ENCODE measurements around the gene CACNA1B.
"Not testable (repeated sequence)": the region's sequence is repeated elsewhere in the genome, so short reads cannot be mapped to it uniquely, and the experiment has no call there.

The CACNA1B gene

DNA sequence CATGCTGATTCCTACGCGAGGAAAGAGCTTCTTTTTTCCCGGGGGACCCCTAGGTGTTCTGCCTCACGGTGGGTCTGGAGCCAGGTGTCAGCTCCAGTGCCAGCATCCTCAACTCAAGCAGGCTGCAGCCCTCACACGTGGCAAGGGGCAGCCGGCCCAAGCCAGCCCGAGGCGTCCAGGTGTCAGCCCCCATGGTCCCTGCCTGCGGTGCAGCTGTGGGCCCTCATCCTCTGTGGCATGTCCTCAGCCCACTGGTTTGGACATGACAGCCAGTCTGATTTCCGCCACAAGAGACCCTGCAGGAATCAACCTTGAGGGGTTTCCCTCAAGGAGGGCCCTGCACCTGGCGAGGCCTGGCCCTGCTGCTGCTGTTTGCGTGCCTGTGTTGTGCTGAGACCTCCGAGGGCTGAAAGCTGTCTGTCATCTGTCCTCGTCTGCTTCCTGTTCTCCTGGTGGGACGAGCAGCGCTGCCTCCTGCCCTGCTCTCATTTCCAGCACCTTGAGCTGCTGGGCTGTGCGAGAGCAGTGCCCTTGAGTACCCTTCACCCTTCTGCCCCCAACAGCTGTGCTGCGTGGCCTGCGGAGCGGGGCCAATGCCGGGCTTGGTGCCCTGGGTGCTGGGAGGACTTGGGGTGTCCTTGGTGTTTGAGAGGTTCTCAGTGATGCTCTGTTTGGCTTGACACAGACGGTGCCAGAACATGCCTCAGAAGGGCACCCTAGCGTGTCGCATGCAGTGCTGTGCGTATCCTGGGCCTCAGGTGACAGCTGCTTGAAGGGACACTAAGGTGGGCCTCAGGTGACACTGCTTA is 137.6 kb downstream of the CACNA1B start:
- no peak for DNase-seq (ENCODE audit: low spot score)

DNA sequence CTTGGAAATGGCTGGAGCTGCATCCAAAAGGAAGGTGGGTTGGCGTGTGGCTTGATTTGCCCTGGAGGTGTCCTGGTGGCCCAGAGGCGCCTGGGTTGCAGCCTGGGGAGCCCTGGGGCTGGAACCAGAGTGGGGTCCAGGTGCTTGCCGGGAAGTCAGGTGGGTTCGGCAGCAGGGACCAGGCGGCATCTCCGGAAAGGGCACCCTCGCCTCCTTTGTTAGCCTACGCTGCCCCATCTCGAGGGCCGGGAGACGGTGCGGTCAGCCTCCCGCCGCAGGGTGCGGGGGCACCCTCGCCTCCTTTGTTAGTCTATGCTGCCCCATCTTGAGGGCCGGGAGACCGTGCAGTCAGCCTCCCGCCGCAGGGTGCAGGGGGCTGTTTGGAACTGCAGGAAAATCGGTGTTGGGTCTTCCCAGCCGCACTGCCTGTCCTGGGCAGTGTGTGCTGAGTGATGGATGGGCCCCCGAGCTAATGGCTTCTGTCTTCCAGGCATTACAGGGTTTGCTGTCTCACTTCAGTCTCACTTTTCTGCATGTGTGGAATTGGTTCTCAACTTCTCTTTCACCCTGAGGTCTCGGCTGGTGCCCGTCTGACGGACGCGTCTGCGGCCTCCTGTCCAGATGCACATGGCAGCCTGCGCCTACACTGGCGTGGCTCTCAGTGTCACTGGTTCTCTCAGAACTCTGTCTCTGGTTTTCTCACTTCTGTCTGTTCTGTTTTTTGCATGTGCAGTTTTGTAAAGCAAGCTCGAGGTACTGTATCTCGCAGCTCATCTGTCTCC is 139.0 kb downstream of the CACNA1B start:
- no peak for DNase-seq (ENCODE audit: low spot score)

DNA sequence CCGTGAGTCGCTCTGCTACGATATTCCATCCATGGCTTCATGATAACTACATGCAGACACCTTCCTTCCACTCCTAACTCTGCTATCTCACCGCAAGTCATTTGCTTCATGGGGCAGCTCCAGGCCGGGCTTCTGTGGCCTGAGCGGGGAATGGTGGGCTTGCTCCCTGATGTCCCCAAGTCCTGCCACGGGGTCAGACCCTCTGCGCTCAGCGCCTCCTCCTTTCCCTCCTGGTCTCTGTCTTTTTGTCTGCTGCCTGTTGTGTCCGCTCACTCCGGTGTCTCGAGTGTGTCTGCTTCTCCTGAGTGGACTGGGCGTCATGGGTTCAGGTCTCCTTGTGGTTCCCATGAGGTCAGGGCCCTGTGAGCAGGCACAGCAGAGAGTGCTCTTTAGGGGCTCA is 139.6 kb downstream of the CACNA1B start:
- DNase-seq (ENCODE audit: low spot score), result no peak

DNA sequence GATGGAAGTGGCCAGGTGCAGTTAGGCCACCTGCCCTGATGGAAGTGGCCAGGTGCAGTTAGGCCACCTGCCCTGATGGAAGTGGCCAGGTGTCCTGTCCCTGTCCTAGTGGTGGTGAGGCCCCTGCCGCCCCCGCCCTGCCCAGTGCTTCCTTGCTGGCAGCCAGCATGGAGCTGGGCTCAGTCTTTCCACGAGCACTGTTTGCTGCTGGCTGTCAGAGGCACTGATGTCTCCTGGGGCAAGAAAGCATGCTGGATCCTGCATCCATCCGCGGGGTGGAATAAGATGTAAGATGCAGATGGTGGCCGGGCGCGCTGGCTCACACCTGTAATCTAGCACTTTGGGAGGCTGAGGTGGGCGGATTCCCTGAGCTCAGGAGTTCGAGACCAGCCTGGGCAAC is 141.9 kb downstream of the CACNA1B start:
- not testable (repeated sequence) for DNase-seq (ENCODE audit: low spot score)

DNA sequence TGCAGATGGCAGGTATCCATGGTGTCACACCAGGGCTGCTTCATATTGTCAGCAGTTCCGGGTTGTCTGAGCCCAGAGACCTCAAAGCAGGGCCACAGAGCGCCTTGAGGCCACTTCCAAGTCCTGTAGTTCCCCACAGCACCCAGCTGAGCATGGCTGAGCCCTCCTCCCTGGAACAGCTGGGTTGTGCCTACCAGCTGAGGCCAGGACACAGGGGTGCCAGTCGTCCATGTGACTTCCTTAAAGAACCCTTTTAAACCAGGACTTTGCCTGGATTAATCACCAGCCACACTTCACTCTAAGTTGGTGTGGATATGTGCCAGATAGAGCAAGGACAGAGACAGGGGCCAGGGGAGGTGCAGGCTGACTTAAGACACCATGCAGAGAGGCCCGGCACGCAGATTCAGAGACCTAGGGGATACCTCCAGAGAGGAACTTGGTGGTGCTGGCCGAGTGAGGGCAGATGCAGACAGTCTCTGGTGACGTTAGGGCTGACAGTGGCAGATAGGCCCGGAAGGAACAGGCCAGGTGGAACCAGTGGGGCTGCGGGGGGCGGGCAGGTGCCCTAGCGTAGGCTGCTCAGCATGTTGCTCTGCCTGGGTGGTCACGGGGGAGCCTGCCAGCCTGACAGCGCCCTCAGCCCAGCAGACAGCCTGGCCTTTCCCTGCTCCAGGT is 142.7 kb downstream of the CACNA1B start:
- no peak for DNase-seq (ENCODE audit: low spot score)

DNA sequence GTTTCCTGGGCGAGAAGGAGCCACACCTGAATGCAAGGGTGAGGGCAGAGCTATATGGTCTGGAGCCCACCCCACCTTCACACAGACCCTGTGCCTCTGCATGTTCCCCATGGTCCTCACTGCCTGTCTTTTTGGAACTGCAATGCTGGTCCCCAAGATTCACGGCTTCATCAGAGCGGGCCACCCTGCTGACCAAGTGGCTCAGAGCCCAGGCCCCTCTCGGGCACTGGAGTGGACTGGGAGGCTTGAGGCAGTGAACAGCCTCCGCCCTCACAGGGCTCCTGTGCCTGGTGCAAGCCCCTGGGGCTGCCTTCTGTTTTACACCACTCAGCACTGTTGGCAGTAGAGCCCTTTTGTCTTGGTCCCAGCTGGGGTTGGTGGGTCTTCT is 143.2 kb downstream of the CACNA1B start:
- no peak for DNase-seq (ENCODE audit: low spot score)

DNA sequence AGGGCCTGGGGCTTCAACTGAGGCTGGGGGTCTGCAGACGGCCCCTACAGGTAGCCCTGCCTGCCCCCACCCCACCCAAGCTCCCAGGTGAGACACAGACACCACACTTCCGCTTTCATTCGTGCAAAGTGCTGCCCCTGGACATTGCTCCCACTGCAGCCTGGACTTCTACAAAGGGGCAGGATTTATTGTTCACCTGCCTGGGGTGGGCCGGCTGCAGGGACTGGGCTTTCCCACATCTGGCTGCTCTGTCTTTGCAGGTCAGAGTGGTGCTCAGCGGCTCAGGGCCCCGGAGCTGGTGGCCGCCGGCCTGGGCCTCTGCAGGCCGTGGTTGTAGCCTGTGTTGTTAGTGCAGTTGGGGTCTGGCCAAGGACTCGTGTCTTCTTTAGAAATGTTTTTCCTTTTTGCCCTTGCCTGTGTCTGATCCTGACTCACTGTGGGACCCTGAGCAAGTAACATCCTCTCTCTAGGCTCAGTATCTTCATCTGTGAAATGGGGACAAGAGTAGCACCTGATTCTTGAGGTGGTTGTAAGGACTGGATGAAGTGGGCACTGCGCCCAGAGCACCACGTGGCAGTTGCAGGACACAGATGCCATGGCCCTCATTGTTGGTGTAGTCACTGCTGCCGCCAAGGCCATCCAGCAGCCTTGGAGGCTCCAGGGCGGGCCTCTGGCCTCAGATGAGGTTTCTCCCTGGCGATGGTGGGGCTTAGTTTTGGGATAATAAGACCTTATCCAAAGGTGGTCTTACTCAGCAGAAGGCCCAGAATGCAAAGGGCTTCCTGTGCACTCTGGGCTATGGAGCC is 143.9 kb downstream of the CACNA1B start:
- DNase-seq (ENCODE audit: low spot score), result no peak

DNA sequence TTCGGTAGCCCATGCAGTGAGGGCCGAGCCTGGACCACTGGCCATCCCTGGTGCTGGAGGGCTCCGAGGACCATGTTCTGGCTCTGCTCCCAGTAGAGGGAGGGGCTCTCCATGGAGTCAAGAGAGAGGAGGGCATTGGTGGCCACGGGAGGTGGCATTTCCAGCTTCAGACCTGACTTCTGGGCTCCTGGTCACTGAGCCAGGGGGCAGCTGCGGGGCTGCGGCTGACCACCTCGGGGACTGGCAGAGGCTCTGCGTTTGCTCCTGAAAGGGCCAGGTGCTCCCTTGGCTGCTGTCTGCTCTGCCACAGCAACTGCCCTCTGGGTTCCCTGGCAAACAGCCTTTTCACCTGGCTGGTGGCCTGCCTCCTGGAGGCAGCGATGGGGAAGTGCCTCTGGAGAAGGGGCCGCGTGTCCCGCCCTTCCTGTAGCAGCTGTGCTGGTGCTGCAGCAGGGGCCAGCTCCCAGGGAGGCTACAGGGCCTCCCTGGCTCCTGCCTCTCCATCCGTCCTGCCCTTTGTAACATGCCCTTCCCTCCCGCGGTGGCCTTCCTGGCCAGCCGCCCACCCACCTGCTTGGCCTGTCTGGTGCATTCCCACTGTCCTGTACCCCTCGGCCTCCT is 144.6 kb downstream of the CACNA1B start:
- no peak for DNase-seq (ENCODE audit: low spot score)

DNA sequence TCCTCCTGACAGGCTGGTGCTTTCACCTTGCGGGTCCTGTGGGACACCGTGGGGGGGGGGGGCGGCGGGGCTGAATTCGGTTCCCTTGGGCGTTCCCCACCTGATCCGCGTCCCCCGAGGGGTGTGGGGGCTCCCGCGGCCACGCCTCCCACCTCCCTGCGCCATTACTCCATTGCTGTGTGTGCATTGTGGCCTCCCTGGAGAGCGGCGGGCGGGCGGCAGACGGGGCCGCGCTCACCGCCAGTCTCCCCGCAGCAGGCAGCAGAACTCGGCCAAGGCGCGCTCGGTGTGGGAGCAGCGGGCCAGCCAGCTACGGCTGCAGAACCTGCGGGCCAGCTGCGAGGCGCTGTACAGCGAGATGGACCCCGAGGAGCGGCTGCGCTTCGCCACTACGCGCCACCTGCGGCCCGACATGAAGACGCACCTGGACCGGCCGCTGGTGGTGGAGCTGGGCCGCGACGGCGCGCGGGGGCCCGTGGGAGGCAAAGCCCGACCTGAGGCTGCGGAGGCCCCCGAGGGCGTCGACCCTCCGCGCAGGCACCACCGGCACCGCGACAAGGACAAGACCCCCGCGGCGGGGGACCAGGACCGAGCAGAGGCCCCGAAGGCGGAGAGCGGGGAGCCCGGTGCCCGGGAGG is 145.3 kb downstream of the CACNA1B start:
- DNase-seq (ENCODE audit: low spot score), result no peak

DNA sequence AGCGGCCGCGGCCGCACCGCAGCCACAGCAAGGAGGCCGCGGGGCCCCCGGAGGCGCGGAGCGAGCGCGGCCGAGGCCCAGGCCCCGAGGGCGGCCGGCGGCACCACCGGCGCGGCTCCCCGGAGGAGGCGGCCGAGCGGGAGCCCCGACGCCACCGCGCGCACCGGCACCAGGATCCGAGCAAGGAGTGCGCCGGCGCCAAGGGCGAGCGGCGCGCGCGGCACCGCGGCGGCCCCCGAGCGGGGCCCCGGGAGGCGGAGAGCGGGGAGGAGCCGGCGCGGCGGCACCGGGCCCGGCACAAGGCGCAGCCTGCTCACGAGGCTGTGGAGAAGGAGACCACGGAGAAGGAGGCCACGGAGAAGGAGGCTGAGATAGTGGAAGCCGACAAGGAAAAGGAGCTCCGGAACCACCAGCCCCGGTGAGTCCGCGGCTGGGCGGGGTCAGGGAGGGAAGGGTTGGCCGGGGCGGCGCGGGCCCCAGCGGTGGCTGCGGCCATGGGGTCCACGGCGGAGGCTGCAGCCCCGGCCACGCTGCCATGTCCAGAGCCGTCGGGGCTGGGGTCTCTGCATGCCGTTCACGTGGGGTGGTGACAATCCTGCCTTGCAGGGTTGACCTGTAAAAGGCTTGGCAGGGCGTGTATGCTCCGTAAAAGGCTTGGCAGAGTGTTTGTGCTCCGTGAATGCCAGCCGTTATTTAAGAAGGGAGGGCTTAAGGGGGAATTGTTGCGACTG is 146.0 kb downstream of the CACNA1B start:
- DNase-seq (ENCODE audit: low spot score), result no peak

DNA sequence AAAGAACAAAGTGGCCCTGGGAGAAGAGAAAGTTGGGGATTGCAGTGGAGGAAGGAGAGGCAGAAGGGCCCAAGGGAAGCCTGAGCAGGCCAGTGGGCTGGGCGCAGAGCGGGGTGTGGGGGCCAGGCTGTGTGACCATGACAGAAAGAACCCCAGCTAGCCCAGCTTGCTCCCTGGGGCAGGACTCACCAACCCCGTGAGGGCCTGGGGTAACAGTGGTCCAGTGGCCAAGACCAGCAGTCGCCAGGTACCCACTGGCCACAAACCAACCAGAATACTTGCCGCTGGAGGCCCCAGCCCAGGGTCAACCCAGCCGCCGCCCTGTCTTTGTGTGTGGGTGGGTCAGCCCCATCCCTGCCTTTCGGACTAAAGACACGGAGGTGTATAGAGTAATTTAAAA is 146.5 kb downstream of the CACNA1B start:
- no peak for DNase-seq (ENCODE audit: low spot score)

DNA sequence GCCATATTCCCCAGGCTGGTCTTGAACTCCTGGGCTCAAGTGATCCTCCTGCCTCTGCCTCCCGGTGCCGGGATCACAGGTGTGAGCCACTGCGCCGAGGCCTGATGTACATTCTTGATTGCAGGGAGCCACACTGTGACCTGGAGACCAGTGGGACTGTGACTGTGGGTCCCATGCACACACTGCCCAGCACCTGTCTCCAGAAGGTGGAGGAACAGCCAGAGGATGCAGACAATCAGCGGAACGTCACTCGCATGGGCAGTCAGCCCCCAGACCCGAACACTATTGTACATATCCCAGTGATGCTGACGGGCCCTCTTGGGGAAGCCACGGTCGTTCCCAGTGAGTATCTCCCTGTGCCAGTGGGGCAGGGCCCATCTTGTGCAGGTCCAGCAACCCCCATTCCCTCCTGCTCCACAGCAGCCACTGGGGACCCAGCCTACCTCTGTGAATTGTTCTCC is 147.3 kb downstream of the CACNA1B start:
- no peak for DNase-seq (ENCODE audit: low spot score)

DNA sequence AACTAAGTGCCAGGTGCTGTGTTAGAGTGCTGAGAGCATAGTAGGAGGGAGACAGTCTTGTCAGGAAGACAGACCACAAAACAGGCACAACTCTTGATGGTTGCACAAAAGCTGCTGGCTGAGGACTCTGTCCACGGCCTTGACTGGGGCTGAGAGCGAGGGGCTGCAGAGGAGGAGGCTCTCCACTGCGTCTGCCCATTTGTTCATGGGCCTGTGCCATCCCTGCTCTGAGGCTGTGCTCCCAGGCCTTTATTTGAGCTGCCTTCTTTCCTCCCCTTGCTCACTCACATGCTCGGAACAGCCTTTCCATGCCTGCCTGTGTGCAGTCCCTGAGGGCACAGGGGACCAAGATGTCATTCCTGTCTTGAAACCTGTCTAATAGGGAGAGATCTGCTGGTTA is 147.8 kb downstream of the CACNA1B start:
- DNase-seq (ENCODE audit: low spot score), result no peak

DNA sequence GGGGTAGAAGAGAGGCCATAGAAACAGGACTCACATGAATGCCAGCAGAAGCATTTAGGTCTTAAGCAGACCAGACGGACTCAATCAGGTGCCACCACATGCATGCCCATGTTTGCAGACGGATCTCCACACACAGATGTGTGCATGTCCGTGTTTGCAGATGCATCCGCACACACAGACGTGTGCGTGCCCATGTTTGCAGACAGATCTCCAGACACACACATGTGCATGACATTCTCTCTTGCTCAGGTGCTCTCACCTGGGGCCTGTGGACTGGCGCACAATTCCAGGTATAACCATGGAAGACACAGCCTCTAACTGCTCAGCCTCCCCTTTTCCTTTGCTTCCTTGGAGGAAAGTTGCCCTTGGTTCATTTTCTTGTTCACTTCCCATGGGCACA is 148.3 kb downstream of the CACNA1B start:
- no peak for DNase-seq (ENCODE audit: low spot score)

DNA sequence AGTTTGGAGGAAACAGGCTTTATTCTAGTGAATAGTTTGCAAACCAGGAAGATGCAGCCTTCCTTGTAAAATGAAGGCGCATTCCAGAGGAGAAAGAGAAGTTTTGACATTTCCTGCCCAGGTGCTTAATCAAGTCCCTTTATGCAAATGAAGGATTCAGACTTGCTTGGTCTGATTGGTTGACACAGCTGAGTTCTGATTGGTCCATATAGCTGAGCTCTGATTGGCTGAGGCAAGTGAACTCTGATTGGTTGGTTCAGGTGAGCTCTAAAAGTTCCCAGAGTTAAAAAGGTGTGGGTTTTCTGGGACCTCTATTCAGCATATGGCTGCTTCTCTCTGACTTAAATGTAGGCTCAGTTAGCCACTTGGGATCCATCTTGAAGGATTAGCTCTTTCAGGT is 151.0 kb downstream of the CACNA1B start:
- DNase-seq (ENCODE audit: low spot score), result no peak

DNA sequence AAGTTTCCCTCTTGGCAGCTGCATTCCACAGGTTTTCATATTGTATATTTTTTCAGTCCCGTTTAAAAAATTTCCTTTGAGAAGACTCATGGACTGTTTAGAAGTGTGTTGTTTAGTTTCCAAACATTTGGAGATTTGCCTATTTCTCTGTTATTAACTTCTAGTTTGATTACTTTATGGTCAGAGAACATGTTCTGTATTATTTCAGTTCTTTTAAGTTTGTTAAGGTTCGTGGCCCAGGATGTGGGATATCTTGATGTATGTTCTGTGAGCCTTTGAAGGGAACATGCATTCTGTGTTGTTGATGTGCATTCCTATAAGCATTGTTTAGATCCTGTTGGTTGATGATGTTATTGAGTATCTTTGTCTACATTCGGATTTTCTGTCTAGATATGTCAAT is 153.6 kb downstream of the CACNA1B start:
- DNase-seq (ENCODE audit: low spot score), result no peak

DNA sequence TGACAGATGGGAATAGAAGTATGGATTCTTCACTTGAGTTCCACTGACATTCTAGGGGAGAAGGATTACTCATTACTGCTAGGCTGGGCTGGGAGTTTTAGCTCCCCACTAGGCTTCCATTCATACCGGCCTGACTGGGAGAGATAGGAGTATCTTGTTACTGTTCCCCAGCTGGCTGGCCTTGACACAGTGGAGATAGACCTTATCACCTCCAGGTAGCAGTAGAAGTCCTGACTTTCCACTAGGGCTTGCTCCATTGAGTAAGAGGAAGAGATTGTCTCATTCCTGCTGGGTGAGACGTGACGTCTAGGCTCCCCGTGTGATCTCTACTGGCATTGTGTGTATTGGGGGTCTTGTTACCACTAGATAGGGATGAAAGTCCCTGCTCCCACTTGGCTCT is 156.4 kb downstream of the CACNA1B start:
- DNase-seq (ENCODE audit: low spot score), result no peak

DNA sequence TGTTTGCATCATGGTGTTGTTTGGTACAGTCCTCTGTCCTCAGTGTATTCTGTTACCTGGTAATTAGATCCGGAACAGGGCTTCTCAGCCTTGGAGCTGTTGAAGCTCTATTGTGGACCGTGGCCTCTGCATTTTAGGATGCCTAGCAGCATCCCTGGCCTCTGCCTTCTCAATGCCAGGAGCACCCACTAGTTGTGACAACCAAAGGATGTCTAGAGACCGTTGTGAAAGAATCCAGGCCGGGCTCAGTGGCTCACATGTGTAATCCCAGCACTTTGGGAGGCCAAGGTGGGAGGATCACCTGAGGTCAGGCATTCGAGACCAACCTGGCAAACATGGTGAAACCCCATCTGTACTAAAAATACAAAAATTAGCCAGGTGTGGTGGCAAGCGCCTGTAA is 159.6 kb downstream of the CACNA1B start:
- DNase-seq (ENCODE audit: low spot score), result no peak

DNA sequence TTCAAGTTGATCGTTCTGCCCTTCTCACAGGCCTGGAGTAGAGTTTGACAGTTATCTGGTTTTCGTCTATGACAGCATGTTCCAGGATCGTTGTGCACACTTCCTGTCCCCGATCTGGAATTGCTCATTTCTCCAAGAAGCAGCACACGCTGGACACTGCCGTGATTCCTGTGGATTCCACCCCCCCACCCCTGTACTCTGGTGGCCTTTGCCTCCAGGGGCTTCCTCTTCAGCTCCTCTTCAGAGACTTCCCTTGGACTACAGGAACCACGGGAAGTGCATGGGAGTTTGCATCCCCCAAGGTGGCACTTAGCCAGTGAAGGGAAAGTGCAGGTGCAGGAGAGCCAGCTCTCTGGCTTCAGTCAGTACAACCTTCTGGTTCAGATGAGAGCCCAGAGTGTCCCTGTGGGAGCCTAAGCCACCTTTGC is 160.7 kb downstream of the CACNA1B start:
- DNase-seq (ENCODE audit: low spot score), result no peak

All from COLO829 (cell line).